ENCODE data around the gene TTC32. TPM values are rescaled to one million over a fixed set of nuclear protein-coding genes. Genes with fewer than 3 reads are reported as not detected.

Gene TTC32
- total RNA-seq, 3 donors from 2014 or later = 11.1 to 15.4 (median 14.0) TPM

DNA sequence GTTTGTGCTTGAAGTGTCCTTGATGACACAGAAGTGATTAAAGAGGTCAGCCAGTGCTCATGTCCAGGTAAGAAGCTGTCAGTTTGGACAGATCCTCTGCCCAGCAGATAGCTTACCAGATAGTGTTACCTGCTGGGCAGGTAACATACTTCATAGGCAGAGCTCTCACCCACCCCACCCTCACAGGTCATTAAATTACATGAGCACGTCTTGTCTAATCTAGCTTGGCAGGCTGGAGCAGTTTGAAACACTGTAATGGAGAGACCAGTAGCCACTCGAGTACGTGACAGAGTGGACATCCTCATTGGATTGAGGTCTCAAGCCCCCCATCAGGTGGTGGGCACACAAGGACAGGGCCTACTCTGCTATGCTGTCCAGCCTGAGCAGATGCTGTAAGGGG is 27.1 kb downstream of the TTC32 start:
- intact Hi-C loops (cut with DNase I, micrococcal nuclease) = no loop called here
- H3K4me3 ChIP-seq = no peak overlapping the region
- no peaks in the 10 kb centered on the region for H3K36me3 ChIP-seq (ENCODE audit: low read depth)
- no peaks in the 10 kb centered on the region for H3K9me3 ChIP-seq
- ATAC-seq (no peak), DNase-seq (no peak)
- H3K4me1 ChIP-seq (ENCODE audit: low read depth) = no peaks in the 10 kb centered on the region
- TF ChIP-seq, protein P1, sequence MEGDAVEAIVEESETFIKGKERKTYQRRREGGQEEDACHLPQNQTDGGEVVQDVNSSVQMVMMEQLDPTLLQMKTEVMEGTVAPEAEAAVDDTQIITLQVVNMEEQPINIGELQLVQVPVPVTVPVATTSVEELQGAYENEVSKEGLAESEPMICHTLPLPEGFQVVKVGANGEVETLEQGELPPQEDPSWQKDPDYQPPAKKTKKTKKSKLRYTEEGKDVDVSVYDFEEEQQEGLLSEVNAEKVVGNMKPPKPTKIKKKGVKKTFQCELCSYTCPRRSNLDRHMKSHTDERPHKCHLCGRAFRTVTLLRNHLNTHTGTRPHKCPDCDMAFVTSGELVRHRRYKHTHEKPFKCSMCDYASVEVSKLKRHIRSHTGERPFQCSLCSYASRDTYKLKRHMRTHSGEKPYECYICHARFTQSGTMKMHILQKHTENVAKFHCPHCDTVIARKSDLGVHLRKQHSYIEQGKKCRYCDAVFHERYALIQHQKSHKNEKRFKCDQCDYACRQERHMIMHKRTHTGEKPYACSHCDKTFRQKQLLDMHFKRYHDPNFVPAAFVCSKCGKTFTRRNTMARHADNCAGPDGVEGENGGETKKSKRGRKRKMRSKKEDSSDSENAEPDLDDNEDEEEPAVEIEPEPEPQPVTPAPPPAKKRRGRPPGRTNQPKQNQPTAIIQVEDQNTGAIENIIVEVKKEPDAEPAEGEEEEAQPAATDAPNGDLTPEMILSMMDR (IDR thresholded peaks at IDR 0.05) = no peak

DNA sequence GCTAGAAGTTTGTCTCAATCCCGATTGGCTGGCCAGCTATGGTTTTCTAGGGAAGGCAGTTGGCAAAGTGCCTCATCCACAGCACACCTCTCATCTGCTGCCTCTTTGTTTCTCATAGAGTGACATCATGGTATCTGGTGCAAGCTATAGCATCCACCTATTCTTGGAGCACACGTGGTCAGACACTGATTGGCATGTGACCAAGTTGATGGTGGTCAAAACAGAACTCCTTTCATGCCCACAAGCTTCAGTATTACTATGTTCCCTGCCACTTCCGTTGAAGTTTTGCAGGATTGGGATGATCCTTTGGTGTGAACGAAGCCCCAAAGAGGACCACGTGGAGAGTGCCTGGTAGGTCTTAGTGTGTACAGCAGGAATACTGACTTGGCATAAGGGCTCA is 28.8 kb downstream of the TTC32 start:
- TF ChIP-seq, protein P1 (IDR thresholded peaks at IDR 0.05) = no peak
- no peaks in the 10 kb centered on the region for H3K4me1 ChIP-seq (ENCODE audit: low read depth)
- H3K9me3 ChIP-seq = no peaks in the 10 kb centered on the region
- ATAC-seq = no peak
- intact Hi-C loops (cut with DNase I, micrococcal nuclease) = no loop called here
- H3K4me3 ChIP-seq = no peak overlapping the region
- no peaks in the 10 kb centered on the region for H3K36me3 ChIP-seq (ENCODE audit: low read depth)
- no peak for DNase-seq

DNA sequence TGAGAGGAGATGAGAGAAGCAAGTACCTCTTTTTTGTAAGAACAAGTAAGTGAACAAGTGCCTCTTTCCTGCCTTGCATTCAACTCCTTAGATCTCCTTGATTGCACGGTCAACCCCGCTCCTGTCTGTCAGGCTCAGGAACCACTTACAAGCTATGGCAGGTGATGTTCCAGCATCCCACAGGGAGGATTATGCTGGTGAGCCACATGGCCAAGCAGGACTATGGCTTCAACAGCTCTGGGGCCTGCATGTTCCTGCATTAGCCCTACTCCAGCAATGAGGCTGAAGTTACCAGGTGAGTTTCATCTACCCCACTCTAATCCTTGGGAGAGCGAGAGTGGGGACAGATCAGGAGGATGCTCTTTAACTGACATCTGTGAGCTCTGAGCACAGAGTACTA is 29.5 kb downstream of the TTC32 start:
- Histone ChIP-seq H3K4me1 (ENCODE audit: low read depth) (no peaks in the 10 kb centered on the region), H3K4me3 (no peak overlapping the region), H3K9me3 (no peaks in the 10 kb centered on the region), H3K36me3 (ENCODE audit: low read depth) (no peaks in the 10 kb centered on the region)
- intact Hi-C loops (cut with DNase I, micrococcal nuclease) = no loop called here
- DNase-seq = no peak
- no peak for ATAC-seq
- TF ChIP-seq, protein P1 (IDR thresholded peaks at IDR 0.05) = no peak

DNA sequence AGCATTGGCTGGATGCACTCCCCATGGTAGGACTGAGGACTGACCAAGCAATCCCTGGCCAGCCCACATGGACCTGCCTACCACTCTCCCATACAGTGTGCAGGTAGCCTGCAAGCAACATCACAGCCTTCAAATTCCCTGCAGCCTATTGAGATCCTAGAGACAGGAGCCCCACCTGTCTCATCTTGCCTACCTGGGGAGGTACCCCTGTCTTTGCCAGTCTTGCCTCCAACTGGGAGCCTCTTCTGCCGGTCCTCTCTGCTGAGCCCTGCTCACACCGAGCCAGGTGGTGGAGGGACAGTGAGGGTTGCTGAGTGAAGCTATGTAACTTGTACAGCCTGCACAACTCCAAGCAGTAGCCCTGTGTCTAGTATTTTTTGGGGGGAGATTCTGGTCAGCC is 29.9 kb downstream of the TTC32 start:
- intact Hi-C loops (cut with DNase I, micrococcal nuclease) = no loop called here
- Histone ChIP-seq H3K9me3 (no peaks in the 10 kb centered on the region), H3K4me1 (ENCODE audit: low read depth) (no peaks in the 10 kb centered on the region), H3K36me3 (ENCODE audit: low read depth) (no peaks in the 10 kb centered on the region), H3K4me3 (no peak overlapping the region)
- DNase-seq (no peak), ATAC-seq (no peak)
- TF ChIP-seq, protein P1 (IDR thresholded peaks at IDR 0.05) = no peak

DNA sequence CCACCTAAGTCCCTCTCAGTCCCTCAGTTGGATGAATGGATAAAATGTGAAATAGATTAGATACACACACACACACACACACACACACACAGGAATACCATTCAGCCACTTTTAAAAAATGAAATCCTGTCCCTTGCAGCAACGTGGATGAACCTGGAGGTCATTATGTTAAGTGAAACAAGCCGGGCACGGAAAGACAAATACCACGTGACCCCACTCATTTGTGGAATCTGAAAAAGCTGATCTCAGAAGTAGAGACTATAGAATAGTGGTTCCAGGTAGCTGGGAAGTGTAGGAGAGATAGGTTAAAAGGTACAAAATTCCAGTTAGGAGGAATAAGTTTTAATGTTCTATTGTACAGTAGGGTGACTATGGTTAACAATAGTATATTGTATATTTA is 31.0 kb downstream of the TTC32 start:
- Histone ChIP-seq H3K9me3 (no peaks in the 10 kb centered on the region), H3K4me3 (no peak overlapping the region), H3K4me1 (ENCODE audit: low read depth) (no peaks in the 10 kb centered on the region), H3K36me3 (ENCODE audit: low read depth) (no peaks in the 10 kb centered on the region)
- DNase-seq = no peak
- TF ChIP-seq, protein P1 (IDR thresholded peaks at IDR 0.05) = no peak
- intact Hi-C loops (cut with DNase I, micrococcal nuclease) = no loop called here
- ATAC-seq = no peak
